Ishikawa (cell line): Measurements from ENCODE around the gene SAPCD2.

Experiments used
- CEBPB ChIP-seq: IDR thresholded peaks from 2 replicates; pipeline ENCODE4 v1.6.1; 2012
- CREB1 ChIP-seq: IDR thresholded peaks from 2 replicates; pipeline ENCODE4 v1.6.1; 2012; ENCODE audit warnings: low read depth
- EP300 ChIP-seq: IDR thresholded peaks from 2 replicates; pipeline ENCODE4 v1.6.1; 2012; ENCODE audit warnings: borderline replicate concordance
- FOXM1 ChIP-seq: IDR thresholded peaks from 2 replicates; pipeline ENCODE4 v1.6.1; 2012; ENCODE audit warnings: low read depth, borderline replicate concordance
- NFIC ChIP-seq: IDR thresholded peaks from 2 replicates; pipeline ENCODE4 v1.6.1; 2012
- RAD21 ChIP-seq: IDR thresholded peaks from 2 replicates; pipeline ENCODE4 v1.6.1; 2012; ENCODE audit warnings: low read depth
- TAF1 ChIP-seq: IDR thresholded peaks from 2 replicates; pipeline ENCODE4 v1.6.1; 2012; ENCODE audit warnings: low read depth, mild to moderate bottlenecking
- TCF12 ChIP-seq: IDR thresholded peaks from 2 replicates; pipeline ENCODE4 v1.6.1; 2012; ENCODE audit warnings: low read depth
- TEAD4 ChIP-seq: IDR thresholded peaks from 2 replicates; pipeline ENCODE4 v1.6.1; 2012
- YY1 ChIP-seq: IDR thresholded peaks from 2 replicates; pipeline ENCODE4 v1.6.1; 2012; ENCODE audit warnings: low read depth
- ZBTB7A ChIP-seq: IDR thresholded peaks from 2 replicates; pipeline ENCODE4 v1.6.1; 2012; ENCODE audit warnings: low read depth
- TF ChIP-seq, protein P1 (sequence below): IDR thresholded peaks from 2 replicates; pipeline ENCODE4 v1.6.1; 2012; ENCODE audit warnings: low read depth, mild to moderate bottlenecking
- TF ChIP-seq, protein P2 (sequence below): IDR thresholded peaks from 2 replicates; pipeline ENCODE4 v1.6.1; 2012
- TF ChIP-seq, protein P3 (sequence below): IDR thresholded peaks from 2 replicates; pipeline ENCODE4 v1.6.1; 2012

SAPCD2 gene

DNA sequence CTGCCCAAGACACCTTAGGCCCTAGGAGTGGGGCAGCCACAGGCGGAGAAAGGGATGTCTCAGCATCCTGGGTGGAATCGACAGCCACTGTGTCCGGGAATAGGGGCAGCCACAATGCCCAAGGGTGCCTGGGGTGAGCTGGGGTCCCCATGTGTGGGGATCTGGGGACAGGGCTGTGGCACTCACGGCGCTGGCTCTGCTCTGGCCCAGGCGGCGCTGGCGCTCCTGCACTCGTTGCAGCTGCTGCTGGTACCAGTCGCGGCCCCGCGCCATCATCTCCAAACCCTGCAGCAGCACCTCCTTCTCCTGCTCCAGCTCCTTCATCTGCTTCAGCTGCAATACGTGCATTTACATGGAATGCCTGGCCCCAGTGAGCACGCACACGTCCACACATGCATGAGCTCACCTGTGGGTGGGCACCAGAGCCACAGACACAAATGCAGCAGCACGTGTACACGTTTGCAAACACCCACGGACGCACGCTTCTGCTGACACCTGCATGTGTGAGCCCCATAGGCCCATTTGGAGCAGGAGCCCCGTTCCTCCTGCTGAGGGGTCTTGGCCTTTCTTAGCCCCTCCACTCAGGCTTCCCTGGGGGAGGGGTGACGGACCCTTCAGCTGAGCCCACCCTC is 4.9 kb downstream of the SAPCD2 start:
- no peak for TF ChIP-seq CEBPB
- TF ChIP-seq TAF1: no peak
- TF ChIP-seq, protein P1, sequence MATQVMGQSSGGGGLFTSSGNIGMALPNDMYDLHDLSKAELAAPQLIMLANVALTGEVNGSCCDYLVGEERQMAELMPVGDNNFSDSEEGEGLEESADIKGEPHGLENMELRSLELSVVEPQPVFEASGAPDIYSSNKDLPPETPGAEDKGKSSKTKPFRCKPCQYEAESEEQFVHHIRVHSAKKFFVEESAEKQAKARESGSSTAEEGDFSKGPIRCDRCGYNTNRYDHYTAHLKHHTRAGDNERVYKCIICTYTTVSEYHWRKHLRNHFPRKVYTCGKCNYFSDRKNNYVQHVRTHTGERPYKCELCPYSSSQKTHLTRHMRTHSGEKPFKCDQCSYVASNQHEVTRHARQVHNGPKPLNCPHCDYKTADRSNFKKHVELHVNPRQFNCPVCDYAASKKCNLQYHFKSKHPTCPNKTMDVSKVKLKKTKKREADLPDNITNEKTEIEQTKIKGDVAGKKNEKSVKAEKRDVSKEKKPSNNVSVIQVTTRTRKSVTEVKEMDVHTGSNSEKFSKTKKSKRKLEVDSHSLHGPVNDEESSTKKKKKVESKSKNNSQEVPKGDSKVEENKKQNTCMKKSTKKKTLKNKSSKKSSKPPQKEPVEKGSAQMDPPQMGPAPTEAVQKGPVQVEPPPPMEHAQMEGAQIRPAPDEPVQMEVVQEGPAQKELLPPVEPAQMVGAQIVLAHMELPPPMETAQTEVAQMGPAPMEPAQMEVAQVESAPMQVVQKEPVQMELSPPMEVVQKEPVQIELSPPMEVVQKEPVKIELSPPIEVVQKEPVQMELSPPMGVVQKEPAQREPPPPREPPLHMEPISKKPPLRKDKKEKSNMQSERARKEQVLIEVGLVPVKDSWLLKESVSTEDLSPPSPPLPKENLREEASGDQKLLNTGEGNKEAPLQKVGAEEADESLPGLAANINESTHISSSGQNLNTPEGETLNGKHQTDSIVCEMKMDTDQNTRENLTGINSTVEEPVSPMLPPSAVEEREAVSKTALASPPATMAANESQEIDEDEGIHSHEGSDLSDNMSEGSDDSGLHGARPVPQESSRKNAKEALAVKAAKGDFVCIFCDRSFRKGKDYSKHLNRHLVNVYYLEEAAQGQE: no peak
- no peak for TF ChIP-seq RAD21
- TF ChIP-seq ZBTB7A: no peak
- TF ChIP-seq EP300: no peak
- TF ChIP-seq TCF12: no peak
- TF ChIP-seq, protein P2, sequence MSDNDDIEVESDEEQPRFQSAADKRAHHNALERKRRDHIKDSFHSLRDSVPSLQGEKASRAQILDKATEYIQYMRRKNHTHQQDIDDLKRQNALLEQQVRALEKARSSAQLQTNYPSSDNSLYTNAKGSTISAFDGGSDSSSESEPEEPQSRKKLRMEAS: no peak
- no peak for TF ChIP-seq FOXM1

DNA sequence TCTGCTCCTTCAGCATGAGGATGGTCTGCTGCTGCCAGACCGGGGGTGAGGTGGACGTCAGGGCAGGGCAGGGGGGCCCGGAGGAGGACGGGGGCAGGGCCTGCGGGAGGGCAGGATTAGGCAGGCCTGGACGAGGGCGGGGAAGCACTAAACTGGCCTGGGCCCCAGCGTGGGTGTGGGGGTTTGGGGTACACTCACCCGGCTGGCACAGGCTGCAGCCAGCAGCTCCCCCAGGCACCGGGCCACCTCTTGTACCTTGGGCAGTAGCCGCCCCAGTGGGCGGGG is 5.5 kb downstream of the SAPCD2 start:
- no peak for TF ChIP-seq FOXM1
- TF ChIP-seq CEBPB: no peak

DNA sequence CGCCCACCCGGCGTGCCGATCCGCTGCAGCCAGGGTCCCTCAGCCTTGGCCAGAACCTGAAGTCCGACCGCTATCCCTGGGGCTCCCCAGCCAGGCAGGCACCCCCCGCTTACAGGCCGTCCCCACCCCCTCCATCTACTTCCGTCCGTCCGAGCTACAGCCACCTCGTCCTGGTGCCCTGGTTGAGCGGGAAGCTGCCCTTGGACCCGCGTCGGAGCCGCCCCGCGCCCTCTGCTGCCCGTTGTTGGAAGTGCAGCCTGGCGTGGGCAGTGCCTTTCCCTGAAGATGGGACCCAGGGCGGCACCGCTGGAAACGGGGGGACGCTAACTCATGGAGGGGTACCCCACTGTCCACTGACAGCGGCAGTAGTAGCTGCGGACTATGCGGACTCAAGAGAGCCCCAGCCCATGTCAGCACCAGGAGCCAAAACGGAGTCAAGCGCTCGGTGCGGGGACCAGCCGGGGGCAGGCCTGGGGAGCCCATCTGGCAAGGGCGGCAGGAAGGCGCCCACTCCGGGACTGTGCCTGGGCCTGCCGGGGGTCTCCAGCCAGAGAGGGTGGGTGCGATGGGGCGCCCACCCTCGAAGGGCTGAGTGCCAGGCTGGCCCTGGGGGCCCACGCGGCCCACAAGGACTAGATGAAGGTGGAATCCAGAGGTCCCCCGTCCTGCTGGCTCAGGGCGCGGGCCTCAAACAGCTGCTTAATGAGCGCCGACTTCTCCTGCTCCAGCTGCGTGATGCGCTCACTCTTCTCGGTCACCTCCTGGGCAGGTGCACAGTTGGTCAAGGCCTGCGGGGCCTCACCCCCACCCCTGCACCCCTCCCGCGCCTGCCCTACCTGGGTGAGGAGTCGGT is 6.1 kb downstream of the SAPCD2 start:
- TF ChIP-seq RAD21 (peak; percentile 73), FOXM1 (no peak), YY1 (no peak)
- TF ChIP-seq, protein P1: peak; percentile 43; the same call in 1 of the 2 replicates
- TF ChIP-seq, protein P2: peak; percentile 69

DNA sequence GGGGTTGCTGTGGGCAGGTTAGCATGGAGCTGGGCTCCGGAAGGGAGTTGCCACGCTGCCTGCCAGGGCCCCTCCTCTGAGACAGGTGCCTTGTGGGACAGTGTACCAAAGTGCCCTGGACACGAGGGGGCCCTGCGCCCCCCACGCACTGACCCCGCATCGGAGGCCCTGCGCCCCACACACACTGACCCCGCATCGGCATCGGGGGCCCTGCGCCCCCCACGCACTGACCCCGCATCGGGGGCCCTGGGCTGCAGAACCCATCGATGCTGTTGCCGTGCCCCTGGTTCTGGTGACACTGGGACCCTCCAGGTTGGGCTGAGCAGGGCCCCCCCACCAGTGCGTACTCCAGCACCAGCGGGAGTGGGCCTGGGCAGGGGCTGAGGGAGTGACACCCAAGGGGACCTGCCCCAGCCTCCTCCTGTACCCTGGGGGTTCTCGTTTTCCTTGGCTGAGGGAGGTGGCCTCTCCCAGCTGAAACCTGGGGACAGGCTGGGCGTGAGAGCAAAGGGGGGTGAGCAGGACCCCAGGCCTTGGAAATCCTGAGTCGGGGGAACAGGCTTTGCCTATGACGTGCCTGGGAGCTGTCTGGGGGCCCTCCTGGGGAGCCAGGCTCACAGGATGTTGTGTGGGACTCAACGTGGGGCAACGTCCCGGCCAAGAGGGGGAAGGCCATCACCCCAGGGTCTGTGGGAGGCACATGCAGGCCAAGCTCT is 6.9 kb downstream of the SAPCD2 start:
- TF ChIP-seq, protein P3, sequence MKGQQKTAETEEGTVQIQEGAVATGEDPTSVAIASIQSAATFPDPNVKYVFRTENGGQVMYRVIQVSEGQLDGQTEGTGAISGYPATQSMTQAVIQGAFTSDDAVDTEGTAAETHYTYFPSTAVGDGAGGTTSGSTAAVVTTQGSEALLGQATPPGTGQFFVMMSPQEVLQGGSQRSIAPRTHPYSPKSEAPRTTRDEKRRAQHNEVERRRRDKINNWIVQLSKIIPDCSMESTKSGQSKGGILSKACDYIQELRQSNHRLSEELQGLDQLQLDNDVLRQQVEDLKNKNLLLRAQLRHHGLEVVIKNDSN: no peak
- TF ChIP-seq FOXM1 (no peak), YY1 (no peak), NFIC (no peak), CREB1 (no peak), EP300 (no peak), TEAD4 (no peak)
- TF ChIP-seq, protein P1: no peak
- TF ChIP-seq, protein P2: no peak

DNA sequence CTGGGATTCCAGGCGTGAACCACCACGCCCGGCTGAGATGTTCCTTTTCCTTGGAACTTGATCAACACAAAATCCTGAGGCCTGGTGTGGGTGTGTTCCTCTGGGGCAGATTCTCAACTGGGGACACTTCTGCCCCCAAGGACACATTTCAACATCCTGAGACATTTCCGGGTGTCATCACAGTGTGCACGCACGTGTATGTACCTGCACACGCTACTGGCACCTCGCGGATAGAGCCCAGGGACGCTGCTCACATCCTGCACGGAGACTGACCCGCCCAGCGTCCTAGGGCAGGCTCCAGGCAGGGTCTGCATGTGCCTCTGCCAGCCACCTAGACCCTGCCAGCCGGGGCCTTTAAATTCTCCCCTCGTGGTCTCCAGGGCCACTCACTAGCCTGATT is 8.0 kb downstream of the SAPCD2 start:
- TF ChIP-seq NFIC (no peak), CREB1 (no peak), EP300 (no peak), TEAD4 (no peak), CEBPB (no peak), ZBTB7A (no peak), FOXM1 (no peak), YY1 (no peak)
- TF ChIP-seq, protein P2: no peak
- TF ChIP-seq, protein P1: no peak
